ENCODE data around the gene TFCP2.

The TFCP2 gene

GRCh38 chr12:51139292-51139844 lies 33.6 kb downstream of the TFCP2 start:
- in situ Hi-C loops (cut with MboI; ENCODE audit: low sequenced_read_pairs, unreplicated experiment), result no loop called here
- no peak for DNase-seq (ENCODE audit: low spot score)
- TF ChIP-seq, protein P1, sequence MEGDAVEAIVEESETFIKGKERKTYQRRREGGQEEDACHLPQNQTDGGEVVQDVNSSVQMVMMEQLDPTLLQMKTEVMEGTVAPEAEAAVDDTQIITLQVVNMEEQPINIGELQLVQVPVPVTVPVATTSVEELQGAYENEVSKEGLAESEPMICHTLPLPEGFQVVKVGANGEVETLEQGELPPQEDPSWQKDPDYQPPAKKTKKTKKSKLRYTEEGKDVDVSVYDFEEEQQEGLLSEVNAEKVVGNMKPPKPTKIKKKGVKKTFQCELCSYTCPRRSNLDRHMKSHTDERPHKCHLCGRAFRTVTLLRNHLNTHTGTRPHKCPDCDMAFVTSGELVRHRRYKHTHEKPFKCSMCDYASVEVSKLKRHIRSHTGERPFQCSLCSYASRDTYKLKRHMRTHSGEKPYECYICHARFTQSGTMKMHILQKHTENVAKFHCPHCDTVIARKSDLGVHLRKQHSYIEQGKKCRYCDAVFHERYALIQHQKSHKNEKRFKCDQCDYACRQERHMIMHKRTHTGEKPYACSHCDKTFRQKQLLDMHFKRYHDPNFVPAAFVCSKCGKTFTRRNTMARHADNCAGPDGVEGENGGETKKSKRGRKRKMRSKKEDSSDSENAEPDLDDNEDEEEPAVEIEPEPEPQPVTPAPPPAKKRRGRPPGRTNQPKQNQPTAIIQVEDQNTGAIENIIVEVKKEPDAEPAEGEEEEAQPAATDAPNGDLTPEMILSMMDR (IDR thresholded peaks at IDR 0.05; ENCODE audit: borderline replicate concordance, control extremely low read depth, extremely low read depth, insufficient read depth, missing control alignments), result no peak

DNA sequence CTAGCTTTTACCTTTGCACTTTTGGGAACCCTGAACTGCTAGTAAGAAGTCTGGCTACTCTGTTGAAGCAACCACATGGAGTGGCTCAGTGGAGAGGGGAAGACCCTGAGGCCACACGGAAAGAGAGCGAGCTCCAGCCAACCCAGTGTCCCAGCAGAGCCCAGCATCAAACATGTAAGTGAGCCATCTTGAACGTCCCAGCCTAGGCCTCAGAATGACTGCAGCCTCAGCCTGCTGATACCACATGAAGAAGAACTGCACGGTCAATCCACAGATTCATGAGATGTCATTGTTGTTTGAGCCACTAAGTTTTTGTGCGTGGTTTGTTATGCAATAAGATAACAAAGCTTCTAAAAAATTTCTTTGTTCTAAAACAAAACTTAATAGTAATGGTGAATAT lies 40.2 kb downstream of the TFCP2 start:
- TF ChIP-seq, protein P1 (IDR thresholded peaks at IDR 0.05; ENCODE audit: borderline replicate concordance, control extremely low read depth, extremely low read depth, insufficient read depth, missing control alignments), result no peak
- no peak for DNase-seq (ENCODE audit: low spot score)
- in situ Hi-C loops (cut with MboI; ENCODE audit: low sequenced_read_pairs, unreplicated experiment), result no loop called here

- in situ Hi-C loops (cut with MboI; ENCODE audit: low sequenced_read_pairs, unreplicated experiment), result no loop called here
- TF ChIP-seq, protein P1 (IDR thresholded peaks at IDR 0.05; ENCODE audit: borderline replicate concordance, control extremely low read depth, extremely low read depth, insufficient read depth, missing control alignments), result no peak
- no peak for DNase-seq (ENCODE audit: low spot score)
Observed at GRCh38 chr12:51131745-51132521, 41.0 kb downstream of the TFCP2 start.

GRCh38 chr12:51128919-51129318 lies 44.0 kb downstream of the TFCP2 start:
- no peak for DNase-seq (ENCODE audit: low spot score)
- TF ChIP-seq, protein P1 (IDR thresholded peaks at IDR 0.05; ENCODE audit: borderline replicate concordance, control extremely low read depth, extremely low read depth, insufficient read depth, missing control alignments), result no peak
- in situ Hi-C loops (cut with MboI; ENCODE audit: low sequenced_read_pairs, unreplicated experiment), result no loop called here

DNA sequence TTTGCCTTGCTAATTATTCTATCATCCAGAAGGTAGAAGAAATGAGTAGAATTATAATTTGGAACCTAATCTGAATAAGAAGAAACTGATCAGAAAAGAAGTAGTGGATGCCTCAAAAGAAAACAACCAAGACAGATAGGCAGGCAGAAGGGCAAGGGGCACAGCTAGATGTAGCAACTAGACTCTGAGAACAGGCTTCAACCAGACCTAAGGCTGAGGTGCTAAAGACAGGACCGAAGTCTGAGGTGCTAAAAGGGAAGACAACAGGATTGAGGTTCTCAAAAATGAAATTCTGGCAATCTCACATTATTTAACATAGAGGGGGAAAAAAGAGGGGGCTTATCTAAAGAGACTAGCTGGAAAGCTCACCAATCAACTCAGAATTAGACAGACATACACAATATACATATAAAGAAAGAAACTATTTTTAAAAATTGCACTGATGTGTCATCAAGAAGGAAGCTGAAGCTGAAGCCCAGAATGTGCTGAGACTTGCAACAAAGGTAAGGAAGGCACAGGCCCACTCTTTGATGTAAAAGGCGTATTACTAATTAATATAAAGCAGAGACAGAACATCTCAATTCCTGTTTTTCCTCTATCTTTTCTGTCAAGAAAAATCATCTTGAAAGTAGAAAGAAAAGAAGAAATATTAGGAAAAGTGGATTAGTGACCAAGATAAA lies 45.7 kb downstream of the TFCP2 start:
- TF ChIP-seq, protein P1 (IDR thresholded peaks at IDR 0.05; ENCODE audit: borderline replicate concordance, control extremely low read depth, extremely low read depth, insufficient read depth, missing control alignments), result no peak
- in situ Hi-C loops (cut with MboI; ENCODE audit: low sequenced_read_pairs, unreplicated experiment), result no loop called here
- no peak for DNase-seq (ENCODE audit: low spot score)

DNA sequence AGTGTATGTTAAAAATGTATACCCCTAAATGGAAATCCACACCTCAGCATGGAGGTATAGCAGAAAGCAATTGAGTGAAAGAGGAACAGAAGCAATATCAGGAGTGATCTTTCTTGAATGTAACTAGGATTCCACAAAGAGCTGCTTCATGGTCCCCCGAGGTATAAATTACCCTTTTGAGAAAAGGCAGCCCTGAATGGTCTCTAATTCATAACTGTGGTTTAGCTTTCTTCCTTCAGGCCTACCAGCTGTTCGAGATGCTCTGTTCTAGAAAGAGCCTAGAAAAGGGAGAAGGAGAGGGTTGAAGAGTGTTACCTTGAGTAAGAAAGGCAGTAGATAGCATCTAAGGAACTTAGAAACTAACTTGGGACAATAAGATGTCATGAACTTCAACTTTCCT lies 46.6 kb downstream of the TFCP2 start:
- in situ Hi-C loops (cut with MboI; ENCODE audit: low sequenced_read_pairs, unreplicated experiment), result no loop called here
- DNase-seq (ENCODE audit: low spot score), result no peak
- TF ChIP-seq, protein P1 (IDR thresholded peaks at IDR 0.05; ENCODE audit: borderline replicate concordance, control extremely low read depth, extremely low read depth, insufficient read depth, missing control alignments), result no peak
